ENCODE measurements around the gene CAPN9.

CAPN9 gene

DNA sequence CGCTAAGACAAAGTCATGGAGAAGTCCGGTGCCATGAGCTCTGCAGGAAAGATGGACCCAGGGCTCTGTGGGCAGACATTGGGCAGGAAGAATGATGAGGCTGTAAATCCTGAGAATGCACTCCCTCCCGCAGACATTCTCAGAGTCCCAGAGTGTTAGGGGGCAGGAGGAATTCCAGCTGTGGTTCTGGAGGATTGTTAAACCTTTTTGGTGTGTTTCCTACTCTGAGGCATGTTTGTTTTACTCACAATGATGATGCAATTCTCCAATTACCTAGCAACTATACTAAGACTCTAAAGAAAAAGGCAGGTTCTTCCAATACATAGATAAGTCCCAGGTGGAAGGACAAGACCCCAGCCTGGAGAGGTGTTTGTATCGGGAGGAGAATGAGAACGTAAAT is 2.8 kb upstream of the CAPN9 start:
- no peak for TF ChIP-seq TEAD4 (IDR thresholded peaks at IDR 0.05)
- TF ChIP-seq, protein P1, sequence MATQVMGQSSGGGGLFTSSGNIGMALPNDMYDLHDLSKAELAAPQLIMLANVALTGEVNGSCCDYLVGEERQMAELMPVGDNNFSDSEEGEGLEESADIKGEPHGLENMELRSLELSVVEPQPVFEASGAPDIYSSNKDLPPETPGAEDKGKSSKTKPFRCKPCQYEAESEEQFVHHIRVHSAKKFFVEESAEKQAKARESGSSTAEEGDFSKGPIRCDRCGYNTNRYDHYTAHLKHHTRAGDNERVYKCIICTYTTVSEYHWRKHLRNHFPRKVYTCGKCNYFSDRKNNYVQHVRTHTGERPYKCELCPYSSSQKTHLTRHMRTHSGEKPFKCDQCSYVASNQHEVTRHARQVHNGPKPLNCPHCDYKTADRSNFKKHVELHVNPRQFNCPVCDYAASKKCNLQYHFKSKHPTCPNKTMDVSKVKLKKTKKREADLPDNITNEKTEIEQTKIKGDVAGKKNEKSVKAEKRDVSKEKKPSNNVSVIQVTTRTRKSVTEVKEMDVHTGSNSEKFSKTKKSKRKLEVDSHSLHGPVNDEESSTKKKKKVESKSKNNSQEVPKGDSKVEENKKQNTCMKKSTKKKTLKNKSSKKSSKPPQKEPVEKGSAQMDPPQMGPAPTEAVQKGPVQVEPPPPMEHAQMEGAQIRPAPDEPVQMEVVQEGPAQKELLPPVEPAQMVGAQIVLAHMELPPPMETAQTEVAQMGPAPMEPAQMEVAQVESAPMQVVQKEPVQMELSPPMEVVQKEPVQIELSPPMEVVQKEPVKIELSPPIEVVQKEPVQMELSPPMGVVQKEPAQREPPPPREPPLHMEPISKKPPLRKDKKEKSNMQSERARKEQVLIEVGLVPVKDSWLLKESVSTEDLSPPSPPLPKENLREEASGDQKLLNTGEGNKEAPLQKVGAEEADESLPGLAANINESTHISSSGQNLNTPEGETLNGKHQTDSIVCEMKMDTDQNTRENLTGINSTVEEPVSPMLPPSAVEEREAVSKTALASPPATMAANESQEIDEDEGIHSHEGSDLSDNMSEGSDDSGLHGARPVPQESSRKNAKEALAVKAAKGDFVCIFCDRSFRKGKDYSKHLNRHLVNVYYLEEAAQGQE (IDR thresholded peaks at IDR 0.05; ENCODE audit: low read depth), result no peak
- no peak for TF ChIP-seq EP300 (IDR thresholded peaks at IDR 0.05; ENCODE audit: borderline replicate concordance)
- TF ChIP-seq, protein P2, sequence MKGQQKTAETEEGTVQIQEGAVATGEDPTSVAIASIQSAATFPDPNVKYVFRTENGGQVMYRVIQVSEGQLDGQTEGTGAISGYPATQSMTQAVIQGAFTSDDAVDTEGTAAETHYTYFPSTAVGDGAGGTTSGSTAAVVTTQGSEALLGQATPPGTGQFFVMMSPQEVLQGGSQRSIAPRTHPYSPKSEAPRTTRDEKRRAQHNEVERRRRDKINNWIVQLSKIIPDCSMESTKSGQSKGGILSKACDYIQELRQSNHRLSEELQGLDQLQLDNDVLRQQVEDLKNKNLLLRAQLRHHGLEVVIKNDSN (IDR thresholded peaks at IDR 0.05), result no peak
- no peak for TF ChIP-seq TCF12 (IDR thresholded peaks at IDR 0.05; ENCODE audit: low read depth)
- TF ChIP-seq ZBTB7A (IDR thresholded peaks at IDR 0.05; ENCODE audit: low read depth), result no peak
- no peak for TF ChIP-seq NFIC (IDR thresholded peaks at IDR 0.05)
- TF ChIP-seq, protein P3, sequence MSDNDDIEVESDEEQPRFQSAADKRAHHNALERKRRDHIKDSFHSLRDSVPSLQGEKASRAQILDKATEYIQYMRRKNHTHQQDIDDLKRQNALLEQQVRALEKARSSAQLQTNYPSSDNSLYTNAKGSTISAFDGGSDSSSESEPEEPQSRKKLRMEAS (IDR thresholded peaks at IDR 0.05), result no peak
- no peak for TF ChIP-seq TAF1 (IDR thresholded peaks at IDR 0.05; ENCODE audit: low read depth)
- no peak for TF ChIP-seq EGR1 (IDR thresholded peaks at IDR 0.05)
- TF ChIP-seq RAD21 (IDR thresholded peaks at IDR 0.05; ENCODE audit: low read depth), result no peak
- no peak for TF ChIP-seq FOXM1 (IDR thresholded peaks at IDR 0.05; ENCODE audit: borderline replicate concordance, low read depth)
- TF ChIP-seq CREB1 (IDR thresholded peaks at IDR 0.05; ENCODE audit: low read depth), result no peak
- TF ChIP-seq YY1 (IDR thresholded peaks at IDR 0.05; ENCODE audit: low read depth), result no peak
- TF ChIP-seq CEBPB (IDR thresholded peaks at IDR 0.05), result no peak

DNA sequence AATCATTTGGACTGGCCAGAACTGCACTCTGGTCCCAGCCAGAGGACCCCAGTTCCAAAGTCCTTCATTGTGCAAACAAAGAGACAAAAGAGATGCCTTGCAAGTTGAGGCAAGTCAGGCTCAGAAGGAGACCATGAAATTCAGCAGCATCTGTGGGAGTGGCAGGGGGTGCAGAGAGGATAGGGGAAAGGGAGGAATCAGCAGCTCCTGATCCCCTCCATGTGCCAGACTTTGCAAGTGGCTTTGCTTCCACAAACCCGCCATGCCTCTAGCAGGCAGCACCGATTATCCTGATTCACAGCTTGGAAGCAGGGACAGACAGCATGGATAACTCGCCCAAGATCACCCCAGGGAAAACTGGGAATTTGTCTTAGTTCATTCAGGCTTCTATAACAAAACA is 2.1 kb upstream of the CAPN9 start:
- TF ChIP-seq YY1 (IDR thresholded peaks at IDR 0.05; ENCODE audit: low read depth) (no peak), NFIC (IDR thresholded peaks at IDR 0.05) (no peak), TAF1 (IDR thresholded peaks at IDR 0.05; ENCODE audit: low read depth) (no peak), RAD21 (IDR thresholded peaks at IDR 0.05; ENCODE audit: low read depth) (no peak), FOXM1 (IDR thresholded peaks at IDR 0.05; ENCODE audit: borderline replicate concordance, low read depth) (no peak), EP300 (IDR thresholded peaks at IDR 0.05; ENCODE audit: borderline replicate concordance) (no peak), TCF12 (IDR thresholded peaks at IDR 0.05; ENCODE audit: low read depth) (no peak), CEBPB (IDR thresholded peaks at IDR 0.05) (no peak), TEAD4 (IDR thresholded peaks at IDR 0.05) (no peak), EGR1 (IDR thresholded peaks at IDR 0.05) (no peak), ZBTB7A (IDR thresholded peaks at IDR 0.05; ENCODE audit: low read depth) (no peak), CREB1 (IDR thresholded peaks at IDR 0.05; ENCODE audit: low read depth) (no peak)
- TF ChIP-seq, protein P3 (IDR thresholded peaks at IDR 0.05), result no peak
- TF ChIP-seq, protein P2 (IDR thresholded peaks at IDR 0.05), result no peak
- TF ChIP-seq, protein P1 (IDR thresholded peaks at IDR 0.05; ENCODE audit: low read depth), result no peak

DNA sequence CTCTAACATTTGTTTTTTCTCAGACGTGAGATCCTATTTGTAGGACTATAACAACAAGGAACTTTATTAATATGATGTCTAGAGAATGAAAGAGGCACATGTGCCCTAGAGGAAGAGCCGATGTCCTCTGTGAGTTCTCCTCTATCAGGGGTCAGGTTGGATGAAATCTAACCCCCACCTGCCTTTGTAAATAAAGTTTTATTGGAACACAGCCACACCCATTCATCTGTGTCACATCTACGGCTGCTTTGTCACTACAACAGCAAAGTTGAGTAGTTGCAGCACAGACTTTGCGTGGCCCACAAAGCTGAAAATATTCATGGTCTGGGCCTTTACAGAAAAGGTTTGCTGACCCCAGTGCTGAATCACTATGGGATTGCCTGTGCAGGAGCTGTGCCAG is 571 bp upstream of the CAPN9 start:
- TF ChIP-seq CEBPB (IDR thresholded peaks at IDR 0.05), result no peak
- TF ChIP-seq NFIC (IDR thresholded peaks at IDR 0.05), result no peak
- TF ChIP-seq, protein P1 (IDR thresholded peaks at IDR 0.05; ENCODE audit: low read depth), result no peak
- no peak for TF ChIP-seq CREB1 (IDR thresholded peaks at IDR 0.05; ENCODE audit: low read depth)
- no peak for TF ChIP-seq TCF12 (IDR thresholded peaks at IDR 0.05; ENCODE audit: low read depth)
- TF ChIP-seq TEAD4 (IDR thresholded peaks at IDR 0.05), result no peak
- no peak for TF ChIP-seq EP300 (IDR thresholded peaks at IDR 0.05; ENCODE audit: borderline replicate concordance)
- TF ChIP-seq, protein P2 (IDR thresholded peaks at IDR 0.05), result no peak
- TF ChIP-seq TAF1 (IDR thresholded peaks at IDR 0.05; ENCODE audit: low read depth), result no peak
- TF ChIP-seq YY1 (IDR thresholded peaks at IDR 0.05; ENCODE audit: low read depth), result no peak
- TF ChIP-seq RAD21 (IDR thresholded peaks at IDR 0.05; ENCODE audit: low read depth), result no peak
- no peak for TF ChIP-seq EGR1 (IDR thresholded peaks at IDR 0.05)
- TF ChIP-seq FOXM1 (IDR thresholded peaks at IDR 0.05; ENCODE audit: borderline replicate concordance, low read depth), result no peak
- no peak for TF ChIP-seq ZBTB7A (IDR thresholded peaks at IDR 0.05; ENCODE audit: low read depth)
- TF ChIP-seq, protein P3 (IDR thresholded peaks at IDR 0.05), result no peak

All from Ishikawa (cell line).